IPS-15b (cell line): ENCODE measurements around the gene ARPC2.
A peak's percentile ranks its signal among the peaks of the same experiment; 100 is the strongest.
"Not testable (repeated sequence)": the region's sequence is repeated elsewhere in the genome, so short reads cannot be mapped to it uniquely, and the experiment has no call there.

Experiments used
- H3K27me3 ChIP-seq: one replicate; pipeline ENCODE4 v1.6.1; 2013; ENCODE audit warnings: low read length; ENCODE audit not compliant: control insufficient read depth, insufficient read depth
- H3K36me3 ChIP-seq: one replicate; pipeline ENCODE4 v1.6.1; 2013; ENCODE audit warnings: low read length; ENCODE audit not compliant: control insufficient read depth, insufficient read depth
- H3K4me1 ChIP-seq: one replicate; pipeline ENCODE4 v1.6.1; 2013; ENCODE audit warnings: mild to moderate bottlenecking, low read length; ENCODE audit not compliant: control insufficient read depth, insufficient read depth
- H3K4me3 ChIP-seq: one replicate; pipeline ENCODE4 v1.5.1; 2013; ENCODE audit warnings: low read depth, low read length
- H3K9ac ChIP-seq: one replicate; pipeline ENCODE4 v1.6.1; 2013; ENCODE audit warnings: low read depth, mild to moderate bottlenecking, low read length
- H3K9me3 ChIP-seq: one replicate; pipeline ENCODE4 v1.6.1; 2013; ENCODE audit warnings: mild to moderate bottlenecking, low read length; ENCODE audit not compliant: control insufficient read depth, insufficient read depth

The ARPC2 gene

GRCh38 chr2:218216674-218217359, at the start of gene ARPC2:
Gene ARPC2 (plus strand): TSS chr2:218217189. CDS start chr2:218217471, 282 bp downstream.
- Histone ChIP-seq H3K9ac (peak within 1 kb of the TSS; percentile 97), H3K9me3 (no peaks in the 10 kb centered on the region), H3K4me3 (peak within 1 kb of the TSS; percentile 90), H3K36me3 (no peaks in the 10 kb centered on the region), H3K27me3 (no peaks in the 10 kb centered on the region), H3K4me1 (peaks cover 11% of the 10 kb centered on the region)

GRCh38 chr2:218168016-218168415, 49.0 kb upstream of the ARPC2 start:
- H3K4me1 ChIP-seq: peaks cover 2% of the 10 kb centered on the region

GRCh38 chr2:218168635-218169462, 48.1 kb upstream of the ARPC2 start:
- no peak overlapping the region for H3K4me3 ChIP-seq
- peaks cover 2% of the 10 kb centered on the region for H3K4me1 ChIP-seq
- H3K9ac ChIP-seq: no peak overlapping the region
- no peaks in the 10 kb centered on the region for H3K36me3 ChIP-seq
- H3K27me3 ChIP-seq: no peaks in the 10 kb centered on the region
- H3K9me3 ChIP-seq: no peaks in the 10 kb centered on the region

More at GRCh38 chr2:218168016-218168415, 49.0 kb upstream of the ARPC2 start:
- no peak overlapping the region for H3K9ac ChIP-seq
- no peaks in the 10 kb centered on the region for H3K27me3 ChIP-seq
- H3K36me3 ChIP-seq: no peaks in the 10 kb centered on the region
- H3K4me3 ChIP-seq: no peak overlapping the region
- no peaks in the 10 kb centered on the region for H3K9me3 ChIP-seq

- Histone ChIP-seq H3K4me1 (peaks cover 2% of the 10 kb centered on the region), H3K9me3 (no peaks in the 10 kb centered on the region), H3K27me3 (no peaks in the 10 kb centered on the region), H3K36me3 (no peaks in the 10 kb centered on the region), H3K9ac (no peak overlapping the region), H3K4me3 (no peak overlapping the region)
Measured at GRCh38 chr2:218169757-218170546, 47.0 kb upstream of the ARPC2 start.

- not testable (repeated sequence) for H3K4me1 ChIP-seq, H3K36me3 ChIP-seq, H3K4me3 ChIP-seq, H3K9me3 ChIP-seq, H3K9ac ChIP-seq, H3K27me3 ChIP-seq
Measured at GRCh38 chr2:218171744-218172143, 45.2 kb upstream of the ARPC2 start.

- Histone ChIP-seq H3K4me3 (no peak overlapping the region), H3K27me3 (no peaks in the 10 kb centered on the region)
Measured at GRCh38 chr2:218172845-218173244, 44.1 kb upstream of the ARPC2 start.

GRCh38 chr2:218179782-218180181, 37.2 kb upstream of the ARPC2 start:
- no peaks in the 10 kb centered on the region for H3K36me3 ChIP-seq
- H3K9me3 ChIP-seq: no peaks in the 10 kb centered on the region
- no peak overlapping the region for H3K4me3 ChIP-seq
- H3K27me3 ChIP-seq: no peaks in the 10 kb centered on the region
- H3K9ac ChIP-seq: no peak overlapping the region
- no peaks in the 10 kb centered on the region for H3K4me1 ChIP-seq

More at GRCh38 chr2:218172845-218173244, 44.1 kb upstream of the ARPC2 start:
- no peaks in the 10 kb centered on the region for H3K36me3 ChIP-seq
- H3K4me1 ChIP-seq: peaks cover 2% of the 10 kb centered on the region
- H3K9me3 ChIP-seq: no peaks in the 10 kb centered on the region
- no peak overlapping the region for H3K9ac ChIP-seq

GRCh38 chr2:218180467-218181114, 36.4 kb upstream of the ARPC2 start:
- no peak overlapping the region for H3K9ac ChIP-seq
- no peaks in the 10 kb centered on the region for H3K9me3 ChIP-seq
- no peaks in the 10 kb centered on the region for H3K4me1 ChIP-seq
- no peaks in the 10 kb centered on the region for H3K27me3 ChIP-seq
- H3K36me3 ChIP-seq: no peaks in the 10 kb centered on the region
- H3K4me3 ChIP-seq: no peak overlapping the region

GRCh38 chr2:218184331-218184730, 32.7 kb upstream of the ARPC2 start:
- H3K9me3 ChIP-seq: no peaks in the 10 kb centered on the region
- H3K9ac ChIP-seq: no peak overlapping the region
- no peaks in the 10 kb centered on the region for H3K27me3 ChIP-seq
- no peaks in the 10 kb centered on the region for H3K36me3 ChIP-seq
- no peaks in the 10 kb centered on the region for H3K4me1 ChIP-seq
- no peak overlapping the region for H3K4me3 ChIP-seq

GRCh38 chr2:218186355-218186766, 30.6 kb upstream of the ARPC2 start:
- Histone ChIP-seq H3K9me3 (no peaks in the 10 kb centered on the region), H3K4me3 (no peak overlapping the region), H3K4me1 (no peaks in the 10 kb centered on the region), H3K36me3 (no peaks in the 10 kb centered on the region), H3K27me3 (no peaks in the 10 kb centered on the region), H3K9ac (no peak overlapping the region)

- Histone ChIP-seq H3K4me3 (no peak overlapping the region), H3K27me3 (no peaks in the 10 kb centered on the region), H3K36me3 (no peaks in the 10 kb centered on the region), H3K4me1 (no peaks in the 10 kb centered on the region), H3K9me3 (no peaks in the 10 kb centered on the region), H3K9ac (no peak overlapping the region)
Measured at GRCh38 chr2:218186876-218187275, 30.1 kb upstream of the ARPC2 start.
